Activated CD8-positive, alpha-beta memory T cell treated with anti-CD3 and anti-CD28 coated beads for 1 hour (primary cell): ENCODE results near the gene GALNT3.

Source experiments
- DNase-seq, 2 donors: peaks; one replicate each; pipeline ENCODE4 v3.0.0-alpha.2; 2020; ENCODE audit warnings: low read depth in 1 of 2; ENCODE audit errors: extremely low read depth in 1 of 2

GALNT3 gene

GRCh38 chr2:165746501-165746900, 47.5 kb downstream of the GALNT3 start:
- no peak for DNase-seq

GRCh38 chr2:165745916-165746315, 48.1 kb downstream of the GALNT3 start:
- DNase-seq, result no peak

- DNase-seq, result no peak
These were observed 50.6 kb downstream of the GALNT3 start for GRCh38 chr2:165743442-165743841.

- no peak for DNase-seq
These were observed 68.6 kb downstream of the GALNT3 start for GRCh38 chr2:165725421-165725820.

GRCh38 chr2:165720511-165720910, 73.5 kb downstream of the GALNT3 start:
- DNase-seq, result no peak

- DNase-seq, result no peak
These were observed 75.3 kb downstream of the GALNT3 start for GRCh38 chr2:165718610-165719210.

- DNase-seq, result no peak
These were observed 78.0 kb downstream of the GALNT3 start for GRCh38 chr2:165716091-165716490.

- no peak for DNase-seq
These were observed 87.0 kb downstream of the GALNT3 start for GRCh38 chr2:165706960-165707487.

GRCh38 chr2:165701147-165701546, 92.9 kb downstream of the GALNT3 start:
- no peak for DNase-seq

GRCh38 chr2:165700531-165700930, 93.5 kb downstream of the GALNT3 start:
- DNase-seq, result no peak

- DNase-seq, result no peak
These were observed 94.1 kb downstream of the GALNT3 start for GRCh38 chr2:165699946-165700345.

GRCh38 chr2:165698444-165698884, 95.6 kb downstream of the GALNT3 start:
- no peak for DNase-seq

- DNase-seq, result no peak
These were observed 96.2 kb downstream of the GALNT3 start for GRCh38 chr2:165697748-165698443.
